Peyer's patch (tissue), 4 donors: Measurements from ENCODE around the gene TRIM25.

Experiments
- CTCF ChIP-seq, 6 experiments: fragments of 450-650 bp in 4 of 6; fragments of 200-600 bp in 2 of 6; sonication (generic) in 1 of 6; IDR thresholded peaks; one replicate each; pipeline ENCODE4 v1.5.1; 2017 to 2019; ENCODE audit warnings: antibody characterized with exemption in 6 of 6, mild to moderate bottlenecking in 3 of 6, moderate library complexity in 1 of 6
- POLR2A ChIP-seq, 2 donors: fragments of 450-650 bp; IDR thresholded peaks; one replicate each; pipeline ENCODE4 v1.5.1; 2017; ENCODE audit warnings: antibody characterized with exemption in 2 of 2, mild to moderate bottlenecking in 2 of 2, moderate library complexity in 2 of 2

GRCh38 chr17:56847106-56847505 is 66.7 kb downstream of the TRIM25 start:
- TF ChIP-seq CTCF (IDR thresholded peaks at IDR 0.05) (no peak), POLR2A (IDR thresholded peaks at IDR 0.05) (no peak)
